ENCODE data around the gene KCNJ14.

KCNJ14 gene

DNA sequence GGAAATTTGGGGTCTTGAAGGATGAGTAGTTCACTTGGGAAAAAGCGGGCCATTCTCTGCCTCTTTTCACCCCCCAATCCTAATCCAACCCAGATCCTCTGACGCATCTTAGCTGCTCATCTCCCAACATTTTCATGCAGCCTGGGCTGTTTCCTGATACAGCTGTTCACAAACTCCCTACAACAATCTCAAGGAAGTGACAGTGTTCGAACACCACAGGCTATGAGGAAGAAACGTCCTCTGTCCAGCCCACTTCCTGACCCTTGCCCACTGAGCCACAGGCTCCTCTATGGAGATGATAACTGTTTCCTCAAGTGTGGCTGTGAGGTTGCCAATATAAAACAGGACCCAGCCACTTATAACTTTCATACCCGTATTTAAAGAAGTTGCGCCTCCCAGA is 40.0 kb downstream of the KCNJ14 start:
- ATAC-seq, result no peak
- TF ChIP-seq ZNF565 (CRISPR knock-in tag; conservative IDR thresholded peaks at IDR 0.05; ENCODE audit: low read depth) (no peak), ARNTL (CRISPR knock-in tag; IDR thresholded peaks at IDR 0.05; ENCODE audit: borderline replicate concordance, low read depth) (no peak), ISL1 (CRISPR knock-in tag; IDR thresholded peaks at IDR 0.05) (no peak), SNAI2 (CRISPR knock-in tag; IDR thresholded peaks at IDR 0.05) (no peak), CSDC2 (CRISPR knock-in tag; IDR thresholded peaks at IDR 0.05) (no peak), ZC3H10 (CRISPR knock-in tag; IDR thresholded peaks at IDR 0.05) (no peak)

DNA sequence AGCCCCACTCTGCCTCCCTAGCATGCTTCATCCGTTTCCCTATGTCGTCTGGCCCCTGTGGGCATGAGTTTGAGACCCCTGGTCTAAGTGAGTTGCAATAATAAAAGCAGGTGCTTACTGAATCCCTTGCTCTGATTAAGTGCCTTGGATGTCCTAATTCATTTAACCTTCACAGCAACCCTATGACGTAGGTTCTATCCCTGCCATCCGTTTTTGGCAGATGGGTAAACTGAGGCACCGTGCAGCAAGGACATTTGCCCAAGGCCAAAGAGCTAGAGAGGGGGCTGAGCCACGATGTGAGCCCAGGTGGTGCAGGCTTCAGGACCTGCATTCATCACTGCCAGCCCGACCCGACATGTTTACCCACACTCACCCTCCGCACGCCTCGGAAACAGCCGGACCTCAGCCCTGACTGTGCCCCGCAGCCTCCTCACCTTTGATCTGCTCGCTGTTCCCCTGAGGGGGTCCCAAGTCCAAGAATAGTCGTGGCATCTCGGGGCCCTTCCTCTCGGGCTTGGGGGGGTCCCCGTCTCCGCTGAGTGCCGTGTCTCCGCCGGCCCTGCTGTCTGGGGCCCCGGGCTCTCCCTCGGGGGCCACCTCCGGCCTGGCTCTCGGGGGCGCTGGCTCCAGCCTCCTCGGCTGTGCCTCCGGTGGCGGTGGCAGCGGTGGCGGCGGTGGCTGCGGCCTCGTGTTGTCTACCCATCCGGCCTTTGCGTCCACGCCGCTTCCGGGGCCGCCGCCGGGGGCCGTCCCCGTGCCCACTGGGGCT is 41.8 kb downstream of the KCNJ14 start:
- ATAC-seq, result no peak
- TF ChIP-seq GLIS3 (CRISPR knock-in tag; IDR thresholded peaks at IDR 0.05) (no peak), ARNTL (CRISPR knock-in tag; IDR thresholded peaks at IDR 0.05; ENCODE audit: borderline replicate concordance, low read depth) (no peak), ZC3H10 (CRISPR knock-in tag; IDR thresholded peaks at IDR 0.05) (no peak), ISL1 (CRISPR knock-in tag; IDR thresholded peaks at IDR 0.05) (no peak)

DNA sequence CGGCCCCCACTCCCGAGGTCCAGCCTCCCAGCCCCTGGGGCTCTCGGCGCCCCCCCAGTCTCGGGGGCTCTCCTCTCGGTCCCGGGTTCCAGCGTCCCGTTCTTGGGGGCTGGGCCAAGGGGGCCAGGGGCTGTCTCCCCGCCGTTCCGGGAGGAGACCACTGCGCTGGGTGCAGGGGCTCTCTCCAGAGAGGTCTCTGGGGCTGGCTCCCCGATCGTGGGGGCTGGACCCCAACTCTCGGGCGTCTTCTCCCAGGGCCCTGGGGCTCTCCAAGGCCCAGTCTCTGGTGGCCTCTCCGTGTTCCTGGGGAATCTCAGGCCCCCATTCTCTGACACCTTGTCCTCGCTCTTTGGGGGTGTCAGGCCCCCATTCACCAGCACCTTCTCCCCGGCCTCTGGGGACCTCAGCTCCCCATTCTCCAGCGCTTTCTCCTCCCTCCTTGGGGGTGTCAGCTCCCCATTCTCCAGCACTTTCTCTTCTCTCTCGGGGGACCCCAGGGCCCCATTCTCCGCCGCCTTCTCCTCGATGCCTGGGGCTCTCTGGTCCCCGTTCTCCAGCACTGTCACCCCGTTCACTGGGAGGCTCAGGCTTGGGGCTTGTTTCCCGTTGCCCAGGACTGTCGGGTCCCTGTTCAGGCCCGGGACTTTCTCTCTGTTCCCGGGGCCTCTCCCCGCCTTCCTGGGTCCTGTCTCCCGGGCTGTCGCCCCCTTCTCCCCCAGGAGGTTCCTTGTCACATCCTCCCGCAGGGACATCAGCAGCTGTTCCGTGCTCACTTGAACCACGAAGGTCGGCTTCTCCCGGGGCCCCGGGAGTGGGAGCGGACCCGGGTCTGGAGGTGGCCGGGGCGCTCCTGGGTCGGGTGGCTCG is 42.6 kb downstream of the KCNJ14 start:
- no peak for ATAC-seq

More for the DNA sequence above, 42.6 kb downstream of the KCNJ14 start:
- no peak for TF ChIP-seq TCF4 (CRISPR knock-in tag; IDR thresholded peaks at IDR 0.05; ENCODE audit: borderline replicate concordance)
- no peak for TF ChIP-seq ZNF565 (CRISPR knock-in tag; conservative IDR thresholded peaks at IDR 0.05; ENCODE audit: low read depth)
- TF ChIP-seq, protein P1, sequence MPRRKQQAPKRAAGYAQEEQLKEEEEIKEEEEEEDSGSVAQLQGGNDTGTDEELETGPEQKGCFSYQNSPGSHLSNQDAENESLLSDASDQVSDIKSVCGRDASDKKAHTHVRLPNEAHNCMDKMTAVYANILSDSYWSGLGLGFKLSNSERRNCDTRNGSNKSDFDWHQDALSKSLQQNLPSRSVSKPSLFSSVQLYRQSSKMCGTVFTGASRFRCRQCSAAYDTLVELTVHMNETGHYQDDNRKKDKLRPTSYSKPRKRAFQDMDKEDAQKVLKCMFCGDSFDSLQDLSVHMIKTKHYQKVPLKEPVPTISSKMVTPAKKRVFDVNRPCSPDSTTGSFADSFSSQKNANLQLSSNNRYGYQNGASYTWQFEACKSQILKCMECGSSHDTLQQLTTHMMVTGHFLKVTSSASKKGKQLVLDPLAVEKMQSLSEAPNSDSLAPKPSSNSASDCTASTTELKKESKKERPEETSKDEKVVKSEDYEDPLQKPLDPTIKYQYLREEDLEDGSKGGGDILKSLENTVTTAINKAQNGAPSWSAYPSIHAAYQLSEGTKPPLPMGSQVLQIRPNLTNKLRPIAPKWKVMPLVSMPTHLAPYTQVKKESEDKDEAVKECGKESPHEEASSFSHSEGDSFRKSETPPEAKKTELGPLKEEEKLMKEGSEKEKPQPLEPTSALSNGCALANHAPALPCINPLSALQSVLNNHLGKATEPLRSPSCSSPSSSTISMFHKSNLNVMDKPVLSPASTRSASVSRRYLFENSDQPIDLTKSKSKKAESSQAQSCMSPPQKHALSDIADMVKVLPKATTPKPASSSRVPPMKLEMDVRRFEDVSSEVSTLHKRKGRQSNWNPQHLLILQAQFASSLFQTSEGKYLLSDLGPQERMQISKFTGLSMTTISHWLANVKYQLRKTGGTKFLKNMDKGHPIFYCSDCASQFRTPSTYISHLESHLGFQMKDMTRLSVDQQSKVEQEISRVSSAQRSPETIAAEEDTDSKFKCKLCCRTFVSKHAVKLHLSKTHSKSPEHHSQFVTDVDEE (CRISPR knock-in tag; IDR thresholded peaks at IDR 0.05), result no peak
- no peak for TF ChIP-seq TOX (CRISPR knock-in tag; IDR thresholded peaks at IDR 0.05; ENCODE audit: borderline replicate concordance)
- no peak for TF ChIP-seq ZNF70 (CRISPR knock-in tag; IDR thresholded peaks at IDR 0.05)
- TF ChIP-seq ARNTL (CRISPR knock-in tag; IDR thresholded peaks at IDR 0.05; ENCODE audit: borderline replicate concordance, low read depth), result no peak
- TF ChIP-seq BACH2 (CRISPR knock-in tag; IDR thresholded peaks at IDR 0.05; ENCODE audit: borderline replicate concordance), result no peak
- no peak for TF ChIP-seq SNAI2 (CRISPR knock-in tag; IDR thresholded peaks at IDR 0.05)
- TF ChIP-seq, protein P2, sequence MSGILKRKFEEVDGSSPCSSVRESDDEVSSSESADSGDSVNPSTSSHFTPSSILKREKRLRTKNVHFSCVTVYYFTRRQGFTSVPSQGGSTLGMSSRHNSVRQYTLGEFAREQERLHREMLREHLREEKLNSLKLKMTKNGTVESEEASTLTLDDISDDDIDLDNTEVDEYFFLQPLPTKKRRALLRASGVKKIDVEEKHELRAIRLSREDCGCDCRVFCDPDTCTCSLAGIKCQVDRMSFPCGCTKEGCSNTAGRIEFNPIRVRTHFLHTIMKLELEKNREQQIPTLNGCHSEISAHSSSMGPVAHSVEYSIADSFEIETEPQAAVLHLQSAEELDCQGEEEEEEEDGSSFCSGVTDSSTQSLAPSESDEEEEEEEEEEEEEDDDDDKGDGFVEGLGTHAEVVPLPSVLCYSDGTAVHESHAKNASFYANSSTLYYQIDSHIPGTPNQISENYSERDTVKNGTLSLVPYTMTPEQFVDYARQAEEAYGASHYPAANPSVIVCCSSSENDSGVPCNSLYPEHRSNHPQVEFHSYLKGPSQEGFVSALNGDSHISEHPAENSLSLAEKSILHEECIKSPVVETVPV (CRISPR knock-in tag; IDR thresholded peaks at IDR 0.05), result no peak
- TF ChIP-seq GLIS3 (CRISPR knock-in tag; IDR thresholded peaks at IDR 0.05), result no peak
- TF ChIP-seq PPARA (CRISPR knock-in tag; IDR thresholded peaks at IDR 0.05; ENCODE audit: borderline replicate concordance), result no peak
- TF ChIP-seq, protein P3, sequence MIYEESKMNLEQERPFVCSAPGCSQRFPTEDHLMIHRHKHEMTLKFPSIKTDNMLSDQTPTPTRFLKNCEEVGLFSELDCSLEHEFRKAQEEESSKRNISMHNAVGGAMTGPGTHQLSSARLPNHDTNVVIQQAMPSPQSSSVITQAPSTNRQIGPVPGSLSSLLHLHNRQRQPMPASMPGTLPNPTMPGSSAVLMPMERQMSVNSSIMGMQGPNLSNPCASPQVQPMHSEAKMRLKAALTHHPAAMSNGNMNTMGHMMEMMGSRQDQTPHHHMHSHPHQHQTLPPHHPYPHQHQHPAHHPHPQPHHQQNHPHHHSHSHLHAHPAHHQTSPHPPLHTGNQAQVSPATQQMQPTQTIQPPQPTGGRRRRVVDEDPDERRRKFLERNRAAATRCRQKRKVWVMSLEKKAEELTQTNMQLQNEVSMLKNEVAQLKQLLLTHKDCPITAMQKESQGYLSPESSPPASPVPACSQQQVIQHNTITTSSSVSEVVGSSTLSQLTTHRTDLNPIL (CRISPR knock-in tag; IDR thresholded peaks at IDR 0.05; ENCODE audit: low read depth), result no peak
- TF ChIP-seq, protein P4, sequence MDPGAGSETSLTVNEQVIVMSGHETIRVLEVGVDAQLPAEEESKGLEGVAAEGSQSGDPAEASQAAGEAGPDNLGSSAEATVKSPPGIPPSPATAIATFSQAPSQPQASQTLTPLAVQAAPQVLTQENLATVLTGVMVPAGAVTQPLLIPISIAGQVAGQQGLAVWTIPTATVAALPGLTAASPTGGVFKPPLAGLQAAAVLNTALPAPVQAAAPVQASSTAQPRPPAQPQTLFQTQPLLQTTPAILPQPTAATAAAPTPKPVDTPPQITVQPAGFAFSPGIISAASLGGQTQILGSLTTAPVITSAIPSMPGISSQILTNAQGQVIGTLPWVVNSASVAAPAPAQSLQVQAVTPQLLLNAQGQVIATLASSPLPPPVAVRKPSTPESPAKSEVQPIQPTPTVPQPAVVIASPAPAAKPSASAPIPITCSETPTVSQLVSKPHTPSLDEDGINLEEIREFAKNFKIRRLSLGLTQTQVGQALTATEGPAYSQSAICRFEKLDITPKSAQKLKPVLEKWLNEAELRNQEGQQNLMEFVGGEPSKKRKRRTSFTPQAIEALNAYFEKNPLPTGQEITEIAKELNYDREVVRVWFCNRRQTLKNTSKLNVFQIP (CRISPR knock-in tag; IDR thresholded peaks at IDR 0.05; ENCODE audit: borderline replicate concordance, low read depth), result no peak
